Left lung (tissue), 10 donors: ENCODE measurements around the gene AJAP1. TPM values are rescaled to one million over a fixed set of nuclear protein-coding genes. Genes with fewer than 3 reads are reported as not detected.

Experiments
- ATAC-seq: fragments of 200-7000 bp; cut with Tn5 transposase; one replicate; pipeline ENCODE4 v1.9.1; 2020; ENCODE audit warnings: moderate library complexity
- DNase-seq, 4 donors: peaks; one replicate each; pipeline ENCODE4 v3.0.0-alpha.2; 2013 to 2020
- H3K27ac ChIP-seq, 2 donors: fragments of 200-600 bp; sonication (generic) in 1 of 2; one replicate each; pipeline versions ENCODE4 v1.5.0 to v1.8.0; 2020 to 2021
- H3K27me3 ChIP-seq, 2 donors: fragments of 200-600 bp; sonication (generic) in 1 of 2; one replicate each; pipeline versions ENCODE4 v1.5.0 to v1.8.0; 2020 to 2021
- H3K36me3 ChIP-seq, 2 donors: fragments of 200-600 bp; sonication (generic) in 1 of 2; one replicate each; pipeline versions ENCODE4 v1.5.0 to v1.8.0; 2020 to 2021
- H3K4me1 ChIP-seq, 2 donors: fragments of 200-600 bp; one replicate each; pipeline ENCODE4 v1.8.0; 2021
- H3K4me3 ChIP-seq, 2 donors: fragments of 200-600 bp; sonication (generic) in 1 of 2; one replicate each; pipeline versions ENCODE4 v1.5.0 to v1.8.0; 2020 to 2021; ENCODE audit warnings: mild to moderate bottlenecking in 1 of 2
- H3K9me3 ChIP-seq, 2 donors: fragments of 200-600 bp; sonication (generic) in 1 of 2; one replicate each; pipeline versions ENCODE4 v1.5.0 to v1.8.0; 2020 to 2021
- CTCF ChIP-seq, 2 donors: fragments of 200-600 bp; sonication (generic) in 1 of 2; IDR thresholded peaks; one replicate each; pipeline versions ENCODE4 v1.5.0 to v1.8.0; 2021; ENCODE audit warnings: antibody characterized with exemption in 2 of 2
- intact Hi-C, 2 donors: fragments of 100-400 bp; cut with DNase I; formaldehyde crosslinking; loops; one replicate each; pipeline versions ENCODE4 v1.11.2 to v1.14.2; 2022
- polyA plus RNA-seq, 6 donors: library from polyadenylated mRNA; unstranded; fragments of 120-200 nt; gene quantifications; one replicate each; pipeline ENCODE4 v1.2.1, GENCODE V29; 2013; ENCODE audit not compliant: insufficient read length in 6 of 6
- total RNA-seq, 2 donors: library from RNA; stranded (reverse); fragmentation: NEBNext Ultra II Directional; extraction: Animal tissue kit (Norgen Biotek cat#: 25700); gene quantifications; one replicate each; pipeline ENCODE4 v1.2.1, GENCODE V29; 2021
- donor health status: DM: no; HTN: yes; CAD: no.
- donor health status: DM: no; HTN: no; CAD: no.

The AJAP1 gene
- total and polyA plus RNA-seq, 8 donors = 0.06 to 0.79 (median 0.20) TPM

- intact Hi-C loops = no loop called here
- Histone ChIP-seq H3K27ac (no peak overlapping the region), H3K27me3 (no peaks in the 10 kb centered on the region), H3K4me3 (no peak overlapping the region), H3K36me3 (no peaks in the 10 kb centered on the region), H3K4me1 (no peaks in the 10 kb centered on the region), H3K9me3 (no peaks in the 10 kb centered on the region)
- peak in 3 of 4 donors; percentile 56 to 91 (median 88) for DNase-seq
- no peak for TF ChIP-seq CTCF (IDR thresholded peaks at IDR 0.05)
- ATAC-seq = peak; percentile 67
Observed at GRCh38 chr1:4801192-4801924, 146.9 kb downstream of the AJAP1 start.

- Histone ChIP-seq H3K4me3 (no peak overlapping the region), H3K27ac (no peak overlapping the region), H3K36me3 (no peaks in the 10 kb centered on the region), H3K27me3 (no peaks in the 10 kb centered on the region), H3K9me3 (no peaks in the 10 kb centered on the region), H3K4me1 (no peaks in the 10 kb centered on the region)
- no peak for TF ChIP-seq CTCF (IDR thresholded peaks at IDR 0.05)
- DNase-seq (no peak), ATAC-seq (peak; percentile 13)
- intact Hi-C loops = no loop called here
Observed at GRCh38 chr1:4802024-4802423, 147.6 kb downstream of the AJAP1 start.

- Histone ChIP-seq H3K27ac (no peak overlapping the region), H3K4me3 (no peak overlapping the region), H3K9me3 (no peaks in the 10 kb centered on the region), H3K4me1 (no peaks in the 10 kb centered on the region), H3K27me3 (no peaks in the 10 kb centered on the region), H3K36me3 (no peaks in the 10 kb centered on the region)
- no peak for DNase-seq
- TF ChIP-seq CTCF (IDR thresholded peaks at IDR 0.05) = no peak
- ATAC-seq = no peak
- intact Hi-C loops = no loop called here
Observed at GRCh38 chr1:4803335-4803734, 148.9 kb downstream of the AJAP1 start.

- no peak for ATAC-seq
- intact Hi-C loops = no loop called here
- no peak for TF ChIP-seq CTCF (IDR thresholded peaks at IDR 0.05)
- no peak overlapping the region for H3K4me3 ChIP-seq
- no peaks in the 10 kb centered on the region for H3K36me3 ChIP-seq
- H3K27me3 ChIP-seq = no peaks in the 10 kb centered on the region
- H3K9me3 ChIP-seq = no peaks in the 10 kb centered on the region
- no peak for DNase-seq
- no peak overlapping the region for H3K27ac ChIP-seq
- H3K4me1 ChIP-seq = no peaks in the 10 kb centered on the region
Observed at GRCh38 chr1:4805987-4806386, 151.6 kb downstream of the AJAP1 start.

GRCh38 chr1:4820543-4820942 lies 166.1 kb downstream of the AJAP1 start:
- H3K4me3 ChIP-seq = no peak overlapping the region
- H3K4me1 ChIP-seq = no peaks in the 10 kb centered on the region
- intact Hi-C loops = no loop called here
- H3K27me3 ChIP-seq = no peaks in the 10 kb centered on the region
- H3K36me3 ChIP-seq = no peaks in the 10 kb centered on the region
- no peak for TF ChIP-seq CTCF (IDR thresholded peaks at IDR 0.05)
- peaks cover 0 to 12% of the 10 kb centered on the region in 2 donors for H3K9me3 ChIP-seq
- DNase-seq (no peak), ATAC-seq (no peak)
- H3K27ac ChIP-seq = no peak overlapping the region
